D721Med (cell line): ENCODE data around the gene GSE1.

Experiments used
- DNase-seq: peaks from one replicate; pipeline ENCODE4 v3.0.0; 2011; ENCODE audit warnings: low spot score; ENCODE audit not compliant: insufficient read length
- FAIRE-seq: peaks from 2 replicates; lab custom pipeline; 2011; peaks lifted over from hg19 to GRCh38; lab: Jason Lieb, UNC
- CTCF ChIP-seq: IDR thresholded peaks from 2 replicates; pipeline ENCODE4 v1.5.1; 2012; ENCODE audit warnings: mild to moderate bottlenecking, control low read depth; ENCODE audit not compliant: insufficient read depth; ENCODE audit errors: missing control alignments

GSE1 gene

GRCh38 chr16:85651629-85652430, 38.7 kb downstream of the GSE1 start:
- TF ChIP-seq CTCF: no peak
- FAIRE-seq: no peak
- no peak for DNase-seq

GRCh38 chr16:85652431-85653221, 39.5 kb downstream of the GSE1 start:
- no peak for DNase-seq
- FAIRE-seq: no peak

GRCh38 chr16:85653290-85653891, 40.3 kb downstream of the GSE1 start:
- no peak for TF ChIP-seq CTCF
- DNase-seq: no peak
- FAIRE-seq: no peak

More at GRCh38 chr16:85652431-85653221, 39.5 kb downstream of the GSE1 start:
- no peak for TF ChIP-seq CTCF

- no peak for TF ChIP-seq CTCF
- DNase-seq (no peak), FAIRE-seq (no peak)
Observed at GRCh38 chr16:85654251-85655095, 41.4 kb downstream of the GSE1 start.

- no peak for TF ChIP-seq CTCF
- DNase-seq (no peak), FAIRE-seq (no peak)
Observed at GRCh38 chr16:85655216-85656129, 42.4 kb downstream of the GSE1 start.
